Neural cell (in vitro differentiated cells): ENCODE results near the gene EEF1A2. TPM values are rescaled to one million over a fixed set of nuclear protein-coding genes. Genes with fewer than 3 reads are reported as not detected.

ENCODE experiments used
- H2AFZ ChIP-seq: fragments of 200-600, 300-800 bp; sonication (generic), shearing (Covaris generic); 2 replicates; pipeline ENCODE4 v1.6.0; 2014; ENCODE audit warnings: low read depth, mild to moderate bottlenecking, antibody characterized with exemption, low read length, moderate library complexity
- H3F3A ChIP-seq: fragments of 200-600 bp; shearing (Covaris generic); 2 replicates; pipeline ENCODE4 v1.6.1; 2016; ENCODE audit warnings: mild to moderate bottlenecking, moderate library complexity, mixed read lengths, antibody characterized with exemption, low read length; ENCODE audit not compliant: insufficient read depth, poor library complexity, severe bottlenecking
- H3K27ac ChIP-seq: fragments of 200-600, 300-800 bp; sonication (generic), shearing (Covaris generic); 2 replicates; pipeline ENCODE4 v1.5.1; 2014; ENCODE audit warnings: mild to moderate bottlenecking, low read length, moderate library complexity
- H3K27me3 ChIP-seq: fragments of 300-800, 200-600 bp; sonication (generic), shearing (Covaris generic); 2 replicates; pipeline ENCODE4 v1.6.0; 2014; ENCODE audit warnings: mild to moderate bottlenecking, low read depth, low read length, moderate library complexity; ENCODE audit not compliant: insufficient read depth
- H3K36me3 ChIP-seq: fragments of 300-800, 200-600 bp; sonication (generic), shearing (Covaris generic); 2 replicates; pipeline ENCODE4 v1.5.1; 2014; ENCODE audit warnings: mild to moderate bottlenecking, antibody characterized with exemption, low read length, moderate library complexity; ENCODE audit not compliant: insufficient read depth
- H3K4me2 ChIP-seq: fragments of 300-800, 200-600 bp; sonication (generic), shearing (Covaris generic); 2 replicates; pipeline ENCODE4 v1.6.0; 2014; ENCODE audit warnings: mild to moderate bottlenecking, low read length
- H3K4me3 ChIP-seq: fragments of 300-800, 200-600 bp; sonication (generic), shearing (Covaris generic); 2 replicates; pipeline ENCODE4 v1.5.1; 2014; ENCODE audit warnings: mild to moderate bottlenecking, low read length, moderate library complexity
- H3K79me2 ChIP-seq: fragments of 200-600 bp; shearing (Covaris generic); replicated peaks from 2 replicates; pipeline ENCODE4 v1.6.0; 2014; ENCODE audit warnings: mild to moderate bottlenecking, low read length, moderate library complexity; ENCODE audit not compliant: insufficient read depth
- H3K9ac ChIP-seq: fragments of 300-800, 200-600 bp; sonication (generic), shearing (Covaris generic); 2 replicates; pipeline ENCODE4 v1.6.1; 2016; ENCODE audit warnings: mild to moderate bottlenecking, low read length, mixed read lengths
- H3K9me2 ChIP-seq: fragments of 200-600 bp; shearing (Covaris generic); 2 replicates; pipeline ENCODE4 v1.6.1; 2016; ENCODE audit warnings: mild to moderate bottlenecking, low read length, mixed read lengths; ENCODE audit not compliant: insufficient read depth
- H3K9me3 ChIP-seq: fragments of 200-600, 300-800 bp; sonication (generic), shearing (Covaris generic); 2 replicates; pipeline ENCODE4 v1.6.1; 2016; ENCODE audit warnings: mild to moderate bottlenecking, mixed run types, low read length, moderate library complexity, mixed read lengths
- H4K20me1 ChIP-seq: fragments of 200-600 bp; shearing (Covaris generic); 2 replicates; pipeline ENCODE4 v1.6.1; 2016; ENCODE audit warnings: mild to moderate bottlenecking, mixed run types; ENCODE audit not compliant: insufficient read depth
- CTCF ChIP-seq: fragments of 450-650 bp; IDR thresholded peaks from 2 replicates; pipeline ENCODE4 v1.5.1; 2014; ENCODE audit warnings: antibody characterized with exemption, mild to moderate bottlenecking, moderate library complexity; ENCODE audit not compliant: poor library complexity, severe bottlenecking
- EP300 ChIP-seq: fragments of 450-650 bp; conservative IDR thresholded peaks from 2 replicates; pipeline ENCODE4 v1.6.1; 2014; ENCODE audit warnings: antibody characterized with exemption, mild to moderate bottlenecking, moderate library complexity; ENCODE audit not compliant: poor library complexity, severe bottlenecking
- EZH2 ChIP-seq: fragments of 200-600, 300-800 bp; shearing (Covaris generic), sonication (generic); IDR thresholded peaks from 2 replicates; pipeline ENCODE4 v1.6.1; 2014; ENCODE audit warnings: antibody characterized with exemption, low read length, borderline replicate concordance, mild to moderate bottlenecking; ENCODE audit not compliant: insufficient read depth, poor library complexity, severe bottlenecking
- MXI1 ChIP-seq: fragments of 450-650 bp; conservative IDR thresholded peaks from 2 replicates; pipeline ENCODE4 v1.6.1; 2014; ENCODE audit warnings: antibody characterized with exemption, mild to moderate bottlenecking; ENCODE audit not compliant: poor library complexity, severe bottlenecking
- POLR2AphosphoS5 ChIP-seq: IDR thresholded peaks from 2 replicates; pipeline ENCODE4 v1.6.1; 2012
- RAD21 ChIP-seq: fragments of 450-650 bp; conservative IDR thresholded peaks from 2 replicates; pipeline ENCODE4 v1.6.1; 2014; ENCODE audit warnings: antibody characterized with exemption, mild to moderate bottlenecking, moderate library complexity
- REST ChIP-seq: IDR thresholded peaks from 2 replicates; pipeline ENCODE4 v1.6.1; 2012; ENCODE audit warnings: borderline replicate concordance
- SMC3 ChIP-seq: fragments of 450-650 bp; conservative IDR thresholded peaks from 2 replicates; pipeline ENCODE4 v1.6.1; 2014; ENCODE audit warnings: antibody characterized with exemption, mild to moderate bottlenecking, moderate library complexity; ENCODE audit not compliant: poor library complexity
- TAF1 ChIP-seq: IDR thresholded peaks from 2 replicates; pipeline ENCODE4 v1.6.1; 2012; ENCODE audit warnings: low read depth
- polyA plus RNA-seq: library from polyadenylated mRNA; depleted of rRNA; stranded (reverse); fragments of >200 nt; gene quantifications from 2 replicates; pipeline ENCODE4 v1.2.3, GENCODE V29; 2014

The EEF1A2 gene
- polyA plus RNA-seq, 1 donor from 2014 or later: 208 TPM

- no peaks in the 10 kb centered on the region for H3K9me2 ChIP-seq
- H4K20me1 ChIP-seq: no peaks in the 10 kb centered on the region
- no peak overlapping the region for H2AFZ ChIP-seq
- no peak overlapping the region for H3K4me2 ChIP-seq
- no peak overlapping the region for H3K9ac ChIP-seq
- TF ChIP-seq RAD21: no peak
- TF ChIP-seq TAF1: no peak
- no peak for TF ChIP-seq POLR2AphosphoS5
- TF ChIP-seq MXI1: no peak
- TF ChIP-seq SMC3: no peak
- TF ChIP-seq EZH2: no peak
- TF ChIP-seq REST: no peak
- no peak for TF ChIP-seq CTCF
- no peak for TF ChIP-seq EP300
- no peaks in the 10 kb centered on the region for H3F3A ChIP-seq
- no peaks in the 10 kb centered on the region for H3K36me3 ChIP-seq
- no peak overlapping the region for H3K4me3 ChIP-seq
- H3K27me3 ChIP-seq: no peaks in the 10 kb centered on the region
- H3K9me3 ChIP-seq: no peaks in the 10 kb centered on the region
- no peaks in the 10 kb centered on the region for H3K79me2 ChIP-seq
- no peak overlapping the region for H3K27ac ChIP-seq
Observed at GRCh38 chr20:63483834-63484233, 15.0 kb downstream of the EEF1A2 start.

- no peaks in the 10 kb centered on the region for H3K79me2 ChIP-seq
- no peaks in the 10 kb centered on the region for H4K20me1 ChIP-seq
- H3K27ac ChIP-seq: no peak overlapping the region
- no peaks in the 10 kb centered on the region for H3K9me2 ChIP-seq
- H2AFZ ChIP-seq: no peak overlapping the region
- H3K4me2 ChIP-seq: no peak overlapping the region
- no peaks in the 10 kb centered on the region for H3K36me3 ChIP-seq
- H3K27me3 ChIP-seq: no peaks in the 10 kb centered on the region
- TF ChIP-seq EP300: no peak
- TF ChIP-seq TAF1: no peak
- peak; percentile 10 for TF ChIP-seq POLR2AphosphoS5
- TF ChIP-seq REST: no peak
- no peak for TF ChIP-seq SMC3
- no peak for TF ChIP-seq MXI1
- H3F3A ChIP-seq: no peaks in the 10 kb centered on the region
- H3K9ac ChIP-seq: no peak overlapping the region
- H3K4me3 ChIP-seq: no peak overlapping the region
- no peaks in the 10 kb centered on the region for H3K9me3 ChIP-seq
Observed at GRCh38 chr20:63482021-63482587, 16.8 kb downstream of the EEF1A2 start.
